HT-29 (cell line): ENCODE results near the gene PITPNB. TPM values are rescaled to one million over a fixed set of nuclear protein-coding genes. Genes with fewer than 3 reads are reported as not detected.

Experiments
- DNase-seq: peaks from one replicate; pipeline ENCODE4 v3.0.0-alpha.2; 2015; ENCODE audit warnings: low spot score
- total RNA-seq: library from RNA; depleted of rRNA; stranded (reverse); fragments of >200 nt; shearing (Covaris generic); gene quantifications from 2 replicates; pipeline ENCODE4 v1.2.3, GENCODE V29; 2014

Gene PITPNB
- total RNA-seq, 1 experiment from 2014 or later: 12.3 TPM

DNA sequence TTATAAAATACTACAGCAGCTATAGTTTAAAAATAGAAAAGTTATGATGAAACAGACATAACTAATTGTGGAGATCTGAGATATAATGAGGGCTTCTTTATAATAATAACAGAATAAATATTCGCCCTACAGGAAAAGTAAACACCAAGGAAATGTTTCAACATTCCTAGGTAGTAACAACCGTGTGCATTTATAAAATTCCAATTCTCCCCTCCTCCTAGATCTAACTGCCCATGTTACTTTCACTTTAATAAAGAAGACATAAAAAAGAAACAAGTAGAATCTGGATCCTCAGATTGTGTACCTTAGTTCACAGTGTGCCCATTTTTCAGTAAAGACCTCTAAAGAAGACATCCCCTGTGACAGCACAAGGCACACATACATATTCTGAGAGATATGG lies 59.7 kb downstream of the PITPNB start:
- DNase-seq: no peak

GRCh38 chr22:27858626-27859025 lies 60.4 kb downstream of the PITPNB start:
- no peak for DNase-seq

DNA sequence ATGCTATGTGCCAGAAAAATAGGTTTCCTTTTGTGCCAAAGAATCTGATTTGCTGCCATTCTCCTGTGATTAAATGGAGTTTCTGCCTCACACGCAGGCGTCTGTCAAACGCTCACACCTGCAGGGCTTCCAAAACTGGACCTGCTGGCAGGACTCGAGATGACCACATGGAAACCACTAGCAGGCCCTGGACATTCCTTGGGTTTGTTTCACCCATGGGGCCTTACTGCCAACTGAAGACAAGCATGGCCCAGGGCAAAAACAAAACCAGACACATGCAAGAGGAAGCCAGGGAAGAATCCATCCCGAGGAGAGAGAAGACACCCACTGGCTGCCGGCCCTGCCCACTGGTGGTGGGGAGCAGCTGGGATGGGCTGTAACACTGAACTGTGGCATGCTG lies 61.6 kb downstream of the PITPNB start:
- no peak for DNase-seq

DNA sequence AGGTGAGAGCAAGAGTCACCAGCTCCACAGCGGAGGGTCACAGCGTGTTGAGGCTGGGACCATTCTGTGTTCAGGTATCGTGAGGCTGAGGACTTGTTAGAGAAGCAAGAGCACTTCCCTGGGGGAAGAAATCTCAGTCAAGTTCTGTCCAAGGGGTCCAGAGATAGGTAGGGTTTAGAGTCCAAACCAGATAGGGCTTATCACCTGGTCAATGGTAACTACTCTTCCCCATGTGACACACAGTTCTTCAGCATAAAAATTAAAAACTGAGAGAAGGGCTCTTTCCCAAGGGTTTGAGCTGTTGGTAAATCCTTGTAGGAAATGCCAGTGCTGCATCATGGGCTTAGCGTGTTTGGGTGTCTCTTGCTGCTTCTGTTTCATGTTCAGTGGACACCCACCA lies 62.7 kb downstream of the PITPNB start:
- DNase-seq: no peak

DNA sequence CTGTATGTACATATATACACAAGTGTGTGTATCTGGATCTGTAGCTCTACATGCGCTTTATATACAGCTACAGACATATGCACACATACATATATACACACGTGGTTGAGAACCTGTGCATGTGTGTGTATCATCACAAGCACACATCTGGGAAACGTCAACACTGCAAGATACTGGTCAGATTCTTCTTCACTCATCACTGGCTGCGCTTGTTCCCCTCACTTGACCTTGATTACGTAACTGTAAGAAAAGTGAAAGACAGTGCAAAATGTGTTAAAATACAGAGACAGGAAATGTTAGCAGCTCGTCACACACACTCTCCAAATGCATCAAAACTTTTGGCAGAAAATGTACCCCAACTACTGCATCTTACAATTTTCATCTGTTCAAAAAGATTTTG lies 65.6 kb downstream of the PITPNB start:
- DNase-seq: no peak

GRCh38 chr22:27851974-27852746 lies 66.9 kb downstream of the PITPNB start:
- DNase-seq: no peak

DNA sequence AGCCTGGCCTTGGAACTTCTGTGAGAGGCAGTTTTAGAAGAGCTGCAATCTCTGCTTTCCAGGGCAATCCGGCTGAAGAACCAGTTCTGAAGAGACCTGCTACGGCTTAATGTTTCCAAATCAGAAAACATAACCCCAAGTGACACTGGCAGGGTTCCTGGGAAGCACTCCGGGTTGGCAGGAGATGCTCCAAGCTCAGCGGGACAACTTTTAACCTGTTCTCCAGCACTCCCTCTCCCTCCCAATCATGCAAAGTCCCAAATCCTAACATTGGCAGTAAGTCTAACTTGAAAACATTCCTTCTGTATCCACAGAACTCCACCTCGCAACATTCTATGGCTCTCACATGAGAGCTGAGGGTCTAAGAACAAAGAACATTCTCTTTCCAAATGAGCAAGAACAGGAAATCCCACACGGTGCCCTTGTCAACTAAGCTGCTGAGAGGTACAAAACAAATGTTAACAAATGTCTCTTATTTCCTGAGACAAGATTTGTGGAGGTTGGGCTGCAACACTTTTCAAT lies 69.0 kb downstream of the PITPNB start:
- no peak for DNase-seq

GRCh38 chr22:27848005-27848404 lies 71.1 kb downstream of the PITPNB start:
- DNase-seq: no peak

DNA sequence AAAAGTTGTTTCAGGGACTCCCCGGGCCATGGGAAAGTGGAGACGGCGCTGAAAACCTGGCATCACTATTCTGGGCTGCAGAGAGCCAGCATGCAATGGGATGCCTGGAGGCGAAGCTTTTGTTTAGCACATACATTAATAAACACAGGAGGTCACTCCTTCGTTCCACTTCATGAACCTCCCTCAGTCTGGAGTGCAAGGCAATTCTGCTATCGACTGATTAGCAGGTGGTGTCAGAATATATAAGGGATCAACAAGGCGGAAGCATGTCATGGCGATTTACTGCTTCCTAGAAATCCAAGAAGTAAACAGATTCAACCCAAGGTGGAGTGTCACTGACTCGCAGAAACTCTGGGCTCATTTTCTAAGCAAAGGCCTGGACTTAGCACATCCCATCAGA lies 72.1 kb downstream of the PITPNB start:
- no peak for DNase-seq

- no peak for DNase-seq
Measured at GRCh38 chr22:27846248-27846757, 72.8 kb downstream of the PITPNB start.

GRCh38 chr22:27845644-27846043 lies 73.4 kb downstream of the PITPNB start:
- DNase-seq: no peak

- DNase-seq: no peak
Measured at GRCh38 chr22:27844656-27845591, 74.1 kb downstream of the PITPNB start.

- DNase-seq: no peak
Measured at GRCh38 chr22:27844256-27844655, 74.8 kb downstream of the PITPNB start.

DNA sequence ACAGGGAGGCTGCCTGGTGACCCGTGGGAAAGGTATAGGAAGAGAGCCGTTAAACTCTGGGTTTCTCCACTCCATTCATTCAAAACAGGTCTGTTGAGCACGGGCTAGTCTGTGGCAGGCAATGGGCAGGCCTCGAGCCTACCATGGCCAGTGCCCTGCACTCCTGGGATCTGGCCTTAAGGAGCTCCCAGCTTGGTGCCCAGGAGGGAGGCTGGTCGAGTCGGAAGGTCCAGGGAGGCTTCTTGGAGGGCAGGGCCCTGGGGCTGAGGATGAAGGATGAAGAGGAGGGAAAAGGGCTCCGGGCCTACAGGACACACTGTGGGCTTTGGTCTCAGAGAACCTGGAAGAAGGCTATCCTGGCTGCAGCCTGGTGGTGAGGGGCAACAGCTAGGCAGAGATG lies 75.6 kb downstream of the PITPNB start:
- DNase-seq: no peak

- DNase-seq: no peak
Measured at GRCh38 chr22:27842669-27843431, 76.2 kb downstream of the PITPNB start.

DNA sequence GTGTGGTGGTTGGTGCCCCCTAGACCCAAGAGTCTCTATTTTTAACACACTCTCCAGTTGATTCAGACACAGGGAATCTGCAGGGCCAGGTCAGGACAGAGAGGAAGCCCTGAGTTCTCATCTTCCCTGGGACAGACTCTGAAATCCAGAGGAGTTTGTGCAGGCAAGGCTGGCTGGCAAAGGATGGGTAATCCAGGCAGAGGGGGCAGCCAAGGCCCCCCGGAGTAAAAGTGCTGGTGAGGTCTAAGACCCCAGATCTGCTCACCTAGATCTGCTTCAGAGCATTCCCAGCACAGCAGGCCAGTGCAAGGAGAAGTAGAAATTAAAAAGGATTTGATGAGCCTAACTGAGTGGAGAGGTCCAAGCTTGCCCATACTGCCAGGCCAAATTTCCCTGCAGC lies 76.9 kb downstream of the PITPNB start:
- no peak for DNase-seq

DNA sequence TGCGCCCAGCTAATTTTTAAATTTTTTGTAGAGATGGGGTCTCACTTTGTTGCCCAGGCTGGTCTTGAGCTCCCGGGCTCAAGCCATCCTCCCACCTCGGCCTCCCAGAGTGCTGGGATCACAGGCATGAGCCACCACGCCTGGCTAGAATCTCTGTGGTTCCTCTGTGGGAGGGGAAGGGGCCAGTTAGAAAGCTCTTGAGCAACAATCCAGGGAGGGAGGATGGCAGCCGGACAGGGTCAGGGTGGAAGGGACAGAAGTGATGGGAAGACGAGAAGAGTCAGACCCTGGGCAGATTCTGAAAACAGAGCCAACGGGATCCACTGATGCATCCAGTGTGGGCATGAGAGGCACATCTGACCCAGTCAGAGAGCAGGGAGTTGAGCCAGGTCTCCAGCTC lies 78.6 kb downstream of the PITPNB start:
- no peak for DNase-seq

- no peak for DNase-seq
Measured at GRCh38 chr22:27839057-27839660, 79.9 kb downstream of the PITPNB start.

DNA sequence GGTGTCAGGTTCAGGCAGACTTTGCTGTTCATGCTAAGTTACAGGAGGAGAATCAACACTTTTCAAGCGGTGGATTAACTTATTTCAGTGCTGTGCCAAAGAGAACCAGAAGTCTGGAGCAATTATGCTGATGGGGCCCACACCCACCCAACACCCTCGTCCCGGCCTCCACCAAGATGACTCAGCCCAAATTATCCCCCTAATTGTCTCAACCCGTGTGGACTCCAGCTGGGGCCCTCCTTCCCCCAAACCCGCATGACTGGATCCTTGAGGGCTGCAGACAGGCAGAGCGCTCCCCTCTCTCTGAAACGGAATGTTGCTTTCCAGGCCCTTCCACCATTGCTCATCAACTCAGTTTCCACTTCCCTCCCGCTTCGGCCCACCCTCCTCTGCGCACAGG lies 82.9 kb downstream of the PITPNB start:
- no peak for DNase-seq

GRCh38 chr22:27835446-27835845 lies 83.6 kb downstream of the PITPNB start:
- DNase-seq: no peak
